Natural killer cell (primary cell): ENCODE data around the gene FAM131C. TPM values are rescaled to one million over a fixed set of nuclear protein-coding genes. Genes with fewer than 3 reads are reported as not detected.

Experiments used
- ATAC-seq, 3 donors: fragments of 150-1000 bp in 2 of 3; fragments of 200-7000 bp in 1 of 3; cut with Tn5 transposase; 1 replicate in 1 of 3; 2 replicates in 2 of 3; pipeline ENCODE4 v1.10.0; 2021; ENCODE audit warnings: mild to moderate bottlenecking in 2 of 3, moderate library complexity in 2 of 3
- DNase-seq, 2 donors: peaks; one replicate each; pipeline versions ENCODE4 v3.0.0 to v3.0.0-alpha.2; 2013 to 2021; ENCODE audit warnings: mixed read lengths in 1 of 2
- H3K27ac ChIP-seq: one replicate; pipeline ENCODE4 v1.5.1; 2013; ENCODE audit warnings: mild to moderate bottlenecking, low read length
- H3K27me3 ChIP-seq: one replicate; pipeline ENCODE4 v1.6.1; 2013; ENCODE audit warnings: low read length; ENCODE audit not compliant: control insufficient read depth, insufficient read depth
- H3K36me3 ChIP-seq: one replicate; pipeline ENCODE4 v1.6.1; 2013; ENCODE audit warnings: low read length; ENCODE audit not compliant: control insufficient read depth, insufficient read depth
- H3K4me1 ChIP-seq: one replicate; pipeline ENCODE4 v1.6.1; 2013; ENCODE audit warnings: low read length; ENCODE audit not compliant: control insufficient read depth, insufficient read depth
- H3K4me3 ChIP-seq: one replicate; pipeline ENCODE4 v1.5.1; 2013; ENCODE audit warnings: low read length
- H3K9me3 ChIP-seq: one replicate; pipeline ENCODE4 v1.6.1; 2013; ENCODE audit warnings: low read length; ENCODE audit not compliant: control insufficient read depth, insufficient read depth
- H3K27ac Mint-ChIP-seq, 2 donors: one replicate each; pipeline ENCODE4 v1.8.0; 2022; ENCODE audit warnings: mild to moderate bottlenecking in 2 of 2, mixed read lengths in 2 of 2, moderate library complexity in 1 of 2
- H3K27me3 Mint-ChIP-seq, 2 donors: one replicate each; pipeline ENCODE4 v1.8.0; 2022; ENCODE audit warnings: low read depth in 2 of 2, mixed read lengths in 2 of 2
- H3K36me3 Mint-ChIP-seq: one replicate; pipeline ENCODE4 v1.8.0; 2022; ENCODE audit warnings: mixed read lengths
- H3K4me1 Mint-ChIP-seq, 2 donors: one replicate each; pipeline ENCODE4 v1.8.0; 2022; ENCODE audit warnings: mixed read lengths in 2 of 2
- H3K4me3 Mint-ChIP-seq: one replicate; pipeline ENCODE4 v1.8.0; 2022; ENCODE audit warnings: mild to moderate bottlenecking, moderate library complexity, mixed read lengths
- H3K9me3 Mint-ChIP-seq, 2 donors: one replicate each; pipeline ENCODE4 v1.8.0; 2022; ENCODE audit warnings: mixed read lengths in 2 of 2
- CTCF ChIP-seq: fragments of 200-600 bp; IDR thresholded peaks from one replicate; pipeline ENCODE4 v1.8.0; 2022; ENCODE audit warnings: antibody characterized with exemption
- WGBS: methylation state at CpG from one replicate; pipeline ENCODE4 v1.1.7; 2013; ENCODE audit warnings: missing lambda C conversion rate; ENCODE audit not compliant: insufficient coverage; 5-methylcytosine and 5-hydroxymethylcytosine counted together
- intact Hi-C: fragments of 100-400 bp; cut with micrococcal nuclease; formaldehyde crosslinking; loops from one replicate; pipeline ENCODE4 v1.14.2; 2022
- total RNA-seq, 4 donors: library from RNA; stranded (reverse); fragments of 120-200 nt in 1 of 4; gene quantifications; one replicate each; pipeline versions ENCODE4 v1.2.3 to v1.2.4, GENCODE V29; 2013 to 2022

Gene FAM131C
- total RNA-seq, 3 donors from 2014 or later (not counting 1 experiment from before 2014, with no cell fraction given), result not detected

- intact Hi-C loops, result no loop called here
- Histone ChIP-seq H3K4me3 (no peak overlapping the region), H3K36me3 (no peaks in the 10 kb centered on the region), H3K9me3 (no peaks in the 10 kb centered on the region), H3K27ac (no peak overlapping the region), H3K4me1 (peaks cover 33% of the 10 kb centered on the region), H3K27me3 (peaks cover 16% of the 10 kb centered on the region)
- no peak overlapping the region for H3K27ac Mint-ChIP-seq
- TF ChIP-seq CTCF, result no peak
- H3K4me1 Mint-ChIP-seq, result peaks cover 5 to 17% of the 10 kb centered on the region in 2 donors
- ATAC-seq, result peak in 2 of 3 donors; percentile 17 to 24
- H3K27me3 Mint-ChIP-seq, result peaks cover 10 to 21% of the 10 kb centered on the region in 2 donors
- H3K4me3 Mint-ChIP-seq, result no peak overlapping the region
- H3K9me3 Mint-ChIP-seq, result no peaks in the 10 kb centered on the region
- 8% methylated on average over 49 of the region's 49 CpGs for WGBS
- H3K36me3 Mint-ChIP-seq, result no peaks in the 10 kb centered on the region
- DNase-seq, result no peak
Observed at GRCh38 chr1:16072616-16073484, 601 bp downstream of the FAM131C start.

GRCh38 chr1:16072095-16072494 lies 1.4 kb downstream of the FAM131C start:
- no peak for ATAC-seq
- Histone ChIP-seq H3K4me3 (no peak overlapping the region), H3K9me3 (no peaks in the 10 kb centered on the region), H3K4me1 (peaks cover 33% of the 10 kb centered on the region), H3K27me3 (peaks cover 16% of the 10 kb centered on the region), H3K36me3 (no peaks in the 10 kb centered on the region), H3K27ac (no peak overlapping the region)
- peaks cover 5 to 17% of the 10 kb centered on the region in 2 donors for H3K4me1 Mint-ChIP-seq
- no peaks in the 10 kb centered on the region for H3K36me3 Mint-ChIP-seq
- H3K4me3 Mint-ChIP-seq, result no peak overlapping the region
- peaks cover 10 to 20% of the 10 kb centered on the region in 2 donors for H3K27me3 Mint-ChIP-seq
- DNase-seq, result no peak
- H3K27ac Mint-ChIP-seq, result no peak overlapping the region
- intact Hi-C loops, result no loop called here
- no peak for TF ChIP-seq CTCF
- WGBS, result 89% methylated on average over 4 of the region's 5 CpGs
- no peaks in the 10 kb centered on the region for H3K9me3 Mint-ChIP-seq

GRCh38 chr1:16071614-16072013 lies 1.8 kb downstream of the FAM131C start:
- ATAC-seq (no peak), DNase-seq (no peak)
- no peaks in the 10 kb centered on the region for H3K9me3 Mint-ChIP-seq
- no peak overlapping the region for H3K4me3 Mint-ChIP-seq
- peaks cover 10 to 20% of the 10 kb centered on the region in 2 donors for H3K27me3 Mint-ChIP-seq
- no peaks in the 10 kb centered on the region for H3K36me3 Mint-ChIP-seq
- H3K4me1 ChIP-seq, result peaks cover 33% of the 10 kb centered on the region
- peaks cover 16% of the 10 kb centered on the region for H3K27me3 ChIP-seq
- no peak overlapping the region for H3K27ac ChIP-seq
- H3K9me3 ChIP-seq, result no peaks in the 10 kb centered on the region
- H3K36me3 ChIP-seq, result no peaks in the 10 kb centered on the region
- intact Hi-C loops, result no loop called here
- H3K27ac Mint-ChIP-seq, result no peak overlapping the region
- H3K4me1 Mint-ChIP-seq, result peaks cover 5 to 17% of the 10 kb centered on the region in 2 donors
- WGBS, result 95% methylated on average over 6 of the region's 6 CpGs
- H3K4me3 ChIP-seq, result no peak overlapping the region
- no peak for TF ChIP-seq CTCF
